Mesenchymal stem cell (in vitro differentiated cells and primary cell): ENCODE measurements around the gene EHD1.

ENCODE experiments used
- DNase-seq: peaks from one replicate; pipeline ENCODE4 v3.0.0-alpha.2; 2013
- H2AFZ ChIP-seq: one replicate; pipeline ENCODE4 v1.6.1; 2013; ENCODE audit warnings: low read depth, mild to moderate bottlenecking, control low read depth, inconsistent platforms, low read length, moderate library complexity
- H2AK5ac ChIP-seq: 2 replicates; pipeline ENCODE4 v1.6.1; 2013; ENCODE audit warnings: low read length, moderate library complexity, mild to moderate bottlenecking, inconsistent platforms; ENCODE audit not compliant: severe bottlenecking
- H2BK120ac ChIP-seq: one replicate; pipeline ENCODE4 v1.6.1; 2013; ENCODE audit warnings: low read depth, mild to moderate bottlenecking, inconsistent platforms, low read length, moderate library complexity
- H2BK12ac ChIP-seq, 2 experiments: one replicate each; pipeline ENCODE4 v1.6.1; 2013; ENCODE audit warnings: inconsistent platforms in 2 of 2, low read length in 2 of 2, mild to moderate bottlenecking in 2 of 2, moderate library complexity in 2 of 2, control low read depth in 1 of 2
- H2BK15ac ChIP-seq: one replicate; pipeline ENCODE4 v1.6.1; 2013; ENCODE audit warnings: mild to moderate bottlenecking, low read depth, inconsistent platforms; ENCODE audit not compliant: poor library complexity, severe bottlenecking
- H2BK5ac ChIP-seq: 2 replicates; pipeline ENCODE4 v1.6.1; 2013; ENCODE audit warnings: low read depth, mild to moderate bottlenecking, low read length, control low read depth, inconsistent platforms; ENCODE audit not compliant: poor library complexity, severe bottlenecking
- H3K14ac ChIP-seq, 2 experiments: one replicate each; pipeline ENCODE4 v1.6.1; 2013; ENCODE audit warnings: inconsistent platforms in 2 of 2, low read length in 2 of 2, control low read depth in 1 of 2, mild to moderate bottlenecking in 1 of 2, moderate library complexity in 1 of 2
- H3K18ac ChIP-seq, 2 experiments: one replicate each; pipeline ENCODE4 v1.6.1; 2013; ENCODE audit warnings: inconsistent platforms in 2 of 2, low read length in 2 of 2, control low read depth in 1 of 2, low read depth in 1 of 2, mild to moderate bottlenecking in 1 of 2
- H3K23ac ChIP-seq, 2 experiments: one replicate each; pipeline ENCODE4 v1.6.1; 2013; ENCODE audit warnings: inconsistent platforms in 2 of 2, low read length in 2 of 2, mild to moderate bottlenecking in 2 of 2, moderate library complexity in 2 of 2, control low read depth in 1 of 2
- H3K27ac ChIP-seq: 2 replicates; pipeline ENCODE4 v1.5.1; 2013; ENCODE audit warnings: mild to moderate bottlenecking, moderate library complexity, low read length, control low read depth, inconsistent platforms; ENCODE audit not compliant: poor library complexity, severe bottlenecking
- H3K27me3 ChIP-seq, 2 experiments: 2 replicates each; pipeline versions ENCODE4 v1.6.1 to v1.7.0; 2013; ENCODE audit warnings: low read length in 2 of 2, mild to moderate bottlenecking in 2 of 2, moderate library complexity in 2 of 2, control low read depth in 1 of 2, inconsistent platforms in 1 of 2; ENCODE audit not compliant: control insufficient read depth in 1 of 2, insufficient read depth in 1 of 2
- H3K36me3 ChIP-seq, 2 experiments: 2 replicates each; pipeline versions ENCODE4 v1.6.1 to v1.7.0; 2013; ENCODE audit warnings: low read length in 2 of 2, control low read depth in 1 of 2, inconsistent platforms in 1 of 2, low read depth in 1 of 2, mild to moderate bottlenecking in 1 of 2; ENCODE audit not compliant: insufficient read depth in 2 of 2, control insufficient read depth in 1 of 2
- H3K4ac ChIP-seq, 2 experiments: one replicate each; pipeline ENCODE4 v1.6.1; 2013; ENCODE audit warnings: inconsistent platforms in 2 of 2, low read length in 2 of 2, mild to moderate bottlenecking in 2 of 2, moderate library complexity in 2 of 2, control low read depth in 1 of 2, low read depth in 1 of 2
- H3K4me1 ChIP-seq: 2 replicates; pipeline ENCODE4 v1.6.1; 2013; ENCODE audit warnings: low read depth, low read length, control low read depth; ENCODE audit not compliant: control insufficient read depth, insufficient read depth
- H3K4me2 ChIP-seq: 2 replicates; pipeline ENCODE4 v1.6.1; 2013; ENCODE audit warnings: low read length, mild to moderate bottlenecking, inconsistent platforms; ENCODE audit not compliant: poor library complexity, severe bottlenecking
- H3K4me3 ChIP-seq, 2 experiments: 2 replicates each; pipeline versions ENCODE4 v1.5.1 to v1.7.0; 2013; ENCODE audit warnings: low read length in 2 of 2, mild to moderate bottlenecking in 2 of 2, control low read depth in 1 of 2, low read depth in 1 of 2; ENCODE audit not compliant: insufficient read depth in 1 of 2
- H3K79me1 ChIP-seq: replicated peaks from 2 replicates; pipeline ENCODE4 v1.6.1; 2013; ENCODE audit warnings: mild to moderate bottlenecking, control low read depth, low read length, inconsistent platforms; ENCODE audit not compliant: poor library complexity, severe bottlenecking
- H3K9ac ChIP-seq: 2 replicates; pipeline ENCODE4 v1.7.0; 2013; ENCODE audit warnings: mild to moderate bottlenecking, low read length, moderate library complexity
- H3K9me3 ChIP-seq: 2 replicates; pipeline ENCODE4 v1.7.0; 2013; ENCODE audit warnings: mild to moderate bottlenecking, low read length; ENCODE audit not compliant: control insufficient read depth
- H4K8ac ChIP-seq: one replicate; pipeline ENCODE4 v1.6.1; 2013; ENCODE audit warnings: inconsistent platforms, mild to moderate bottlenecking, low read length, moderate library complexity
- H4K91ac ChIP-seq: one replicate; pipeline ENCODE4 v1.6.1; 2013; ENCODE audit warnings: mild to moderate bottlenecking, low read length, inconsistent platforms
- WGBS: methylation state at CpG from one replicate; pipeline ENCODE4 v1.1.7; 2013; ENCODE audit warnings: mixed read lengths; 5-methylcytosine and 5-hydroxymethylcytosine counted together

Gene EHD1

GRCh38 chr11:64883575-64883974 lies 5.2 kb upstream of the EHD1 start:
- no peak for DNase-seq

GRCh38 chr11:64882243-64882642 lies 3.8 kb upstream of the EHD1 start:
- Histone ChIP-seq H3K23ac (no peak overlapping the region), H2BK15ac (no peak overlapping the region), H3K27me3 (no peaks in the 10 kb centered on the region), H2AK5ac (no peak overlapping the region), H2AFZ (no peak overlapping the region), H4K8ac (no peak overlapping the region), H3K4me1 (peaks cover 7% of the 10 kb centered on the region), H3K18ac (no peak overlapping the region), H2BK120ac (no peak overlapping the region), H3K9ac (no peak overlapping the region), H2BK12ac (no peak overlapping the region), H3K14ac (no peak overlapping the region), H3K4me3 (no peak overlapping the region), H3K9me3 (no peaks in the 10 kb centered on the region), H4K91ac (no peak overlapping the region), H3K79me1 (peaks cover 3% of the 10 kb centered on the region), H3K4me2 (no peak overlapping the region), H3K27ac (no peak overlapping the region), H3K36me3 (no peaks in the 10 kb centered on the region), H2BK5ac (no peak overlapping the region), H3K4ac (no peak overlapping the region)
- 92% methylated on average over 5 of the region's 5 CpGs for WGBS
- no peak for DNase-seq

More at GRCh38 chr11:64883575-64883974, 5.2 kb upstream of the EHD1 start:
- Histone ChIP-seq H3K9me3 (no peaks in the 10 kb centered on the region), H3K4me1 (peaks cover 15% of the 10 kb centered on the region), H3K36me3 (no peaks in the 10 kb centered on the region), H3K4ac (no peak overlapping the region), H3K18ac (no peak overlapping the region), H4K91ac (peak overlapping the region; percentile 6), H2BK120ac (no peak overlapping the region), H2AK5ac (no peak overlapping the region), H2BK12ac (no peak overlapping the region), H3K4me2 (no peak overlapping the region), H4K8ac (peak overlapping the region; percentile 19), H3K23ac (no peak overlapping the region), H2AFZ (no peak overlapping the region), H3K9ac (no peak overlapping the region), H3K79me1 (peaks cover 3% of the 10 kb centered on the region), H3K27me3 (no peaks in the 10 kb centered on the region), H3K27ac (no peak overlapping the region), H3K14ac (no peak overlapping the region), H2BK5ac (no peak overlapping the region), H2BK15ac (no peak overlapping the region), H3K4me3 (no peak overlapping the region)
- 93% methylated on average over 5 of the region's 5 CpGs for WGBS

- H4K8ac ChIP-seq, result peak overlapping the region; percentile 20
Measured at GRCh38 chr11:64881476-64881875, 3.1 kb upstream of the EHD1 start.

GRCh38 chr11:64880240-64881001 lies 2.0 kb upstream of the EHD1 start:
- 72% methylated on average over 14 of the region's 14 CpGs for WGBS
- Histone ChIP-seq H3K9me3 (no peaks in the 10 kb centered on the region), H3K4me1 (peaks cover 21% of the 10 kb centered on the region)

More at GRCh38 chr11:64881476-64881875, 3.1 kb upstream of the EHD1 start:
- Histone ChIP-seq H2AK5ac (no peak overlapping the region), H3K4me3 (no peak overlapping the region), H3K79me1 (peaks cover 3% of the 10 kb centered on the region), H3K4me1 (peaks cover 12% of the 10 kb centered on the region), H3K9me3 (no peaks in the 10 kb centered on the region), H2AFZ (no peak overlapping the region), H2BK120ac (no peak overlapping the region), H3K27me3 (no peaks in the 10 kb centered on the region), H3K14ac (no peak overlapping the region), H3K4ac (no peak overlapping the region), H3K4me2 (no peak overlapping the region), H3K23ac (no peak overlapping the region), H3K18ac (no peak overlapping the region), H3K36me3 (no peaks in the 10 kb centered on the region), H4K91ac (peak overlapping the region; percentile 37), H2BK12ac (no peak overlapping the region), H2BK15ac (no peak overlapping the region), H3K9ac (no peak overlapping the region), H2BK5ac (no peak overlapping the region), H3K27ac (no peak overlapping the region)
- 94% methylated on average over 8 of the region's 8 CpGs for WGBS
- DNase-seq, result no peak

More at GRCh38 chr11:64880240-64881001, 2.0 kb upstream of the EHD1 start:
- Histone ChIP-seq H3K18ac (no peak overlapping the region), H2BK5ac (no peak overlapping the region), H2BK120ac (no peak overlapping the region), H2AK5ac (no peak overlapping the region), H2BK12ac (peak overlapping the region in 1 of 2 experiments; percentile 35), H3K23ac (no peak overlapping the region), H3K27me3 (no peaks in the 10 kb centered on the region), H3K9ac (peak overlapping the region; percentile 81), H2AFZ (no peak overlapping the region), H4K91ac (no peak overlapping the region), H3K14ac (no peak overlapping the region), H2BK15ac (no peak overlapping the region), H3K4me3 (no peak overlapping the region), H4K8ac (no peak overlapping the region), H3K27ac (no peak overlapping the region), H3K36me3 (peaks cover 0 to 4% of the 10 kb centered on the region in 2 experiments), H3K4me2 (no peak overlapping the region), H3K79me1 (peaks cover 3% of the 10 kb centered on the region), H3K4ac (no peak overlapping the region)
- DNase-seq, result peak; percentile 85
